Forelimb muscle (tissue), 1 donor: ENCODE data around the gene SGMS1. TPM values are rescaled to one million over a fixed set of nuclear protein-coding genes. Genes with fewer than 3 reads are reported as not detected.
"Not testable (repeated sequence)": the region's sequence is repeated elsewhere in the genome, so short reads cannot be mapped to it uniquely, and the experiment has no call there.

Source experiments
- DNase-seq: peaks from one replicate; pipeline ENCODE4 v3.0.0-alpha.2; 2013; ENCODE audit warnings: low read depth
- polyA plus RNA-seq: library from polyadenylated mRNA; unstranded; fragments of 120-200 nt; gene quantifications from one replicate; pipeline ENCODE4 v1.2.1, GENCODE V29; 2013; ENCODE audit not compliant: insufficient read length

The SGMS1 gene
- polyA plus RNA-seq, 1 donor, result 21.1 TPM

GRCh38 chr10:50271564-50272250 lies 352.0 kb downstream of the SGMS1 start:
- no peak for DNase-seq

- not testable (repeated sequence) for DNase-seq
Observed at GRCh38 chr10:50267877-50268276, 355.9 kb downstream of the SGMS1 start.

DNA sequence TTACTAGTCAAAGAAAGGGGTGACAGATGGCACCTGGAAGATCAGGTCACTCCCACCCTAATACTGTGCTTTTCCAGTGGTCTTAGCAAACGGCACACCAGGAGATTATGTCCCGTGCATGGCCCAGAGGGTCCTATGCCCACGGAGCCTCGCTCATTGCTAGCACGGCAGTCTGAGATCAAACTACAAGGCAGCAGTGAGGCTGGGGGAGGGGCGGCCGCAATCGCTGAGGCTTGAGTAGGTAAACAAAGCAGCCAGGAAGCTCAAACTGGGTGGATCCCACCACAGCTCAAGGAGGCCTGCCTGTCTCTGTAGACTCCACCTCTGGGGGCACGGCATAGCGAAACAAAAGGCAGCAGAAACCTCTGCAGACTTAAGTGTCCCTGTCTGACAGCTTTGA lies 361.1 kb downstream of the SGMS1 start:
- not testable (repeated sequence) for DNase-seq

DNA sequence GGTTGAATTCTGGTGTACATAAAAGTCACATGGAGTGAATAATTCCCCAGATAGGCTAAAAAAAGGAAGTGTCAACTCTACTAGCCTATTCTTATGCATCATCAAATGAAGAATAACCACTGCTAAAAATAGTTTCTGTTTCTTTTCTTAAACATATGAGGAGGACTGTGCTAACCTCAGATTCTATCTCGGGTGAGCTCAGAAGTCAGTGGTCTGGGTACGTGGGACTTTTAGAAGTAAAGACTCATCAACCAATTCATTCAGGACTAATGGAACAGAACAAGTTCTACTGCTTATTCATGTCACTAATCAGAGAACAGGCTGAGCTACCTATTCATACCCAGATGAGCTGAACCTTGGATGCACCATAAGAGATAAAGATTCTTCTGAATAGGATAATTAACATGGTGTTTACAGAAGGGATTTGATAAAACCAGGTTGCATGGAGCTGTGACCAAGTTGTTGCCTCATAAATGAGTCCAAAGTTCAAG lies 362.9 kb downstream of the SGMS1 start:
- no peak for DNase-seq

Other genes with a start within 250 kb of the SGMS1 start
- gene ASAH2B, start 116.0 kb upstream of the SGMS1 start, polyA plus RNA-seq, result 3.8 TPM